K562 (cell line): ENCODE results near the gene PCSK2. TPM values are rescaled to one million over a fixed set of nuclear protein-coding genes. Genes with fewer than 3 reads are reported as not detected.
A peak's percentile ranks its signal among the peaks of the same experiment; 100 is the strongest.

Experiments used
- ATAC-seq: fragments of 200-7000 bp; cut with Tn5 transposase; 3 replicates; pipeline ENCODE4 v1.9.1; 2020; ENCODE audit warnings: moderate library complexity
- BruUV-seq: library from RNA; stranded (reverse); fragments of 400-500 nt; replicated peaks from 2 replicates; lab custom pipeline; 2021; lab: Mats Ljungman, UMichigan
- CTCF ChIA-PET: fragments of 300-600 bp; formaldehyde crosslinking; extraction: SDS; loops from one replicate; lab custom pipeline; 2021; ENCODE audit warnings: low intra/inter-chr PET ratio; lab: Yijun Ruan, JAX
- POLR2A ChIA-PET: fragments of 300-600, 350-650 bp; sonication (Branson Sonifier 250); formaldehyde crosslinking; extraction: SDS; loops from one replicate; lab custom pipeline; 2021; ENCODE audit warnings: antibody characterized with exemption, inconsistent platforms; lab: Yijun Ruan, JAX
- DNase-seq, 4 experiments: peaks; one replicate each; pipeline versions ENCODE4 v3.0.0 to v3.0.0-alpha.2; 2011 to 2018; ENCODE audit warnings: low spot score in 3 of 4, mixed read lengths in 3 of 4; ENCODE audit errors: extremely low read depth in 1 of 4
- FAIRE-seq: peaks from 2 replicates; lab custom pipeline; 2011; peaks lifted over from hg19 to GRCh38; lab: Jason Lieb, UNC
- H2AFZ ChIP-seq: 2 replicates; pipeline ENCODE4 v1.6.0; 2011; ENCODE audit warnings: low read depth, low read length, control low read depth, inconsistent platforms
- H3K27ac ChIP-seq: fragments of 200-600 bp; 3 replicates; pipeline ENCODE4 v1.8.0; 2011; ENCODE audit warnings: low read depth, mild to moderate bottlenecking, control low read depth, inconsistent platforms, low read length, moderate library complexity, mixed read lengths; ENCODE audit errors: extremely low read depth
- H3K27me3 ChIP-seq, 2 experiments: fragments of 300-600 bp in 1 of 2; 2 replicates in 1 of 2; 3 replicates in 1 of 2; pipeline versions ENCODE4 v1.6.0 to v1.8.0; 2011; ENCODE audit warnings: inconsistent platforms in 2 of 2, low read length in 2 of 2, mild to moderate bottlenecking in 1 of 2, mixed read lengths in 1 of 2, moderate library complexity in 1 of 2; ENCODE audit not compliant: control insufficient read depth in 2 of 2, insufficient read depth in 2 of 2
- H3K36me3 ChIP-seq: fragments of 300-600 bp; 3 replicates; pipeline ENCODE4 v1.8.0; 2011; ENCODE audit warnings: mild to moderate bottlenecking, low read length, inconsistent platforms; ENCODE audit not compliant: control insufficient read depth, insufficient read depth
- H3K4me1 ChIP-seq, 2 experiments: fragments of 200-600 bp in 1 of 2; replicated peaks in 1 of 2; 2 replicates in 1 of 2; 3 replicates in 1 of 2; pipeline versions ENCODE4 v1.5.1 to v1.8.0; 2011; ENCODE audit warnings: inconsistent platforms in 2 of 2, low read length in 2 of 2, mild to moderate bottlenecking in 1 of 2, mixed read lengths in 1 of 2, moderate library complexity in 1 of 2; ENCODE audit not compliant: control insufficient read depth in 2 of 2, insufficient read depth in 2 of 2
- H3K4me2 ChIP-seq: 2 replicates; pipeline ENCODE4 v1.6.1; 2011; ENCODE audit warnings: low read length, control low read depth, inconsistent platforms, mixed read lengths; ENCODE audit not compliant: insufficient read depth
- H3K4me3 ChIP-seq: fragments of 200-600 bp; sonication (generic), shearing (Covaris generic); 2 replicates; pipeline ENCODE4 v1.5.1; 2016; ENCODE audit warnings: control low read depth, inconsistent platforms
- H3K79me2 ChIP-seq: fragments of 200-600 bp; 3 replicates; pipeline ENCODE4 v1.8.0; 2011; ENCODE audit warnings: low read length, inconsistent platforms; ENCODE audit not compliant: control insufficient read depth, insufficient read depth
- H3K9ac ChIP-seq, 2 experiments: 2 replicates each; pipeline versions ENCODE4 v1.6.0 to v1.6.1; 2011; ENCODE audit warnings: low read depth in 2 of 2, low read length in 2 of 2, control low read depth in 1 of 2, inconsistent platforms in 1 of 2, mild to moderate bottlenecking in 1 of 2, mixed read lengths in 1 of 2; ENCODE audit not compliant: insufficient read depth in 1 of 2
- H3K9me1 ChIP-seq: one replicate; pipeline ENCODE4 v1.6.0; 2011; ENCODE audit warnings: inconsistent platforms, mild to moderate bottlenecking, low read length, moderate library complexity; ENCODE audit not compliant: control insufficient read depth, insufficient read depth
- H3K9me3 ChIP-seq: replicated peaks from 2 replicates; pipeline ENCODE4 v1.5.1; 2011; ENCODE audit warnings: low read depth, low read length, inconsistent platforms; ENCODE audit not compliant: control insufficient read depth, insufficient read depth
- H4K20me1 ChIP-seq: replicated peaks from 2 replicates; pipeline ENCODE4 v1.6.1; 2011; ENCODE audit warnings: low read length, inconsistent platforms, mixed read lengths; ENCODE audit not compliant: control insufficient read depth, insufficient read depth
- ETV1 ChIP-seq: fragments of 450-650 bp; conservative IDR thresholded peaks from 2 replicates; pipeline ENCODE4 v1.6.1; 2016; ENCODE audit warnings: missing genetic modification characterization, control low read depth, low read depth, missing compliant biosample characterization
- GATAD2B ChIP-seq: fragments of 450-650 bp; IDR thresholded peaks from 2 replicates; pipeline ENCODE4 v1.6.1; 2017; ENCODE audit warnings: mild to moderate bottlenecking, borderline replicate concordance
- RAD21 ChIP-seq, 2 experiments: fragments of 250-450 bp in 1 of 2; fragments of 450-650 bp in 1 of 2; sonication (Bioruptor Pico) in 1 of 2; formaldehyde crosslinking in 1 of 2; IDR thresholded peaks in 1 of 2; conservative IDR thresholded peaks in 1 of 2; 2 replicates each; pipeline versions ENCODE4 v1.4.0 to v1.8.0; 2020 to 2022; ENCODE audit warnings: mild to moderate bottlenecking in 2 of 2, moderate library complexity in 1 of 2
- SRSF9 ChIP-seq: fragments of 200-400 bp; formaldehyde crosslinking; IDR thresholded peaks from 2 replicates; pipeline ENCODE4 v1.6.1; 2017; ENCODE audit warnings: low read depth, low read length, borderline replicate concordance
- WGBS: fragments of 100-300 bp; shearing (Covaris generic); methylation state at CpG from one replicate; pipeline ENCODE4 v1.1.6; 2016; ENCODE audit warnings: low coverage, mixed read lengths; ENCODE audit not compliant: insufficient coverage; ENCODE audit errors: missing lambda C conversion rate; 5-methylcytosine and 5-hydroxymethylcytosine counted together
- in situ Hi-C: fragments of 300-500 bp; cut with MboI; formaldehyde crosslinking; loops from 4 replicates; pipeline ENCODE4 v1.15.0; 2018; ENCODE audit warnings: inconsistent platforms, mixed read lengths
- intact Hi-C: fragments of 100-400 bp; cut with micrococcal nuclease; formaldehyde crosslinking; loops from 2 replicates; pipeline ENCODE4 v1.14.2; 2022
- polyA plus RNA-seq, 8 experiments: library from polyadenylated mRNA; depleted of rRNA in 4 of 8; stranded (reverse) in 5 of 8; unstranded in 3 of 8; fragments of >200 nt; fragmentation: Nextera tagmentation in 2 of 8; fragmentation: Illumina TruSeq in 1 of 8; extraction: Ambion mirVana in 2 of 8; extraction: Trizol in 1 of 8; gene quantifications; 2 replicates each; pipeline versions ENCODE4 v1.2.1 to v1.2.3, GENCODE V29; 2011 to 2014; ENCODE audit warnings: inconsistent platforms in 1 of 8, missing spikeins in 1 of 8
- total RNA-seq, 7 experiments: library from RNA; depleted of rRNA in 6 of 7; stranded (reverse); fragments of >200 nt in 6 of 7; fragmentation: Illumina TruSeq in 2 of 7; extraction: Trizol in 2 of 7; gene quantifications; 2 replicates each; pipeline versions ENCODE4 v1.2.1 to v1.2.3, GENCODE V29; 2011 to 2021; ENCODE audit warnings: low replicate concordance in 1 of 7
- TF ChIP-seq, protein P1 (sequence below), 2 experiments: fragments of 450-650 bp; formaldehyde crosslinking in 1 of 2; IDR thresholded peaks; 2 replicates each; pipeline versions ENCODE4 v1.4.0 to v1.6.1; 2014 to 2020; ENCODE audit warnings: mild to moderate bottlenecking in 2 of 2, borderline replicate concordance in 1 of 2, low read depth in 1 of 2
- TF ChIP-seq, protein P2 (sequence below): fragments of 450-650 bp; formaldehyde crosslinking; IDR thresholded peaks from 2 replicates; pipeline ENCODE4 v1.4.0; 2020; ENCODE audit warnings: mild to moderate bottlenecking, moderate library complexity
- TF ChIP-seq, protein P3 (sequence below), 3 experiments: IDR thresholded peaks in 2 of 3; conservative IDR thresholded peaks in 1 of 3; 2 replicates each; pipeline ENCODE4 v1.5.1; 2011 to 2012; ENCODE audit warnings: low read length in 3 of 3, mild to moderate bottlenecking in 3 of 3, control low read depth in 2 of 3, improper control_type of control experiment in 1 of 3, inconsistent platforms in 1 of 3, low read depth in 1 of 3, mixed read lengths in 1 of 3, moderate library complexity in 1 of 3; ENCODE audit not compliant: insufficient read depth in 2 of 3

PCSK2 gene
- total and polyA plus RNA-seq, 9 of the 15 experiments (the other 6 are each of a cell fraction or from before 2014, with no cell fraction given): 0.04 to 0.07 (median 0.05) TPM; not detected in 6

DNA sequence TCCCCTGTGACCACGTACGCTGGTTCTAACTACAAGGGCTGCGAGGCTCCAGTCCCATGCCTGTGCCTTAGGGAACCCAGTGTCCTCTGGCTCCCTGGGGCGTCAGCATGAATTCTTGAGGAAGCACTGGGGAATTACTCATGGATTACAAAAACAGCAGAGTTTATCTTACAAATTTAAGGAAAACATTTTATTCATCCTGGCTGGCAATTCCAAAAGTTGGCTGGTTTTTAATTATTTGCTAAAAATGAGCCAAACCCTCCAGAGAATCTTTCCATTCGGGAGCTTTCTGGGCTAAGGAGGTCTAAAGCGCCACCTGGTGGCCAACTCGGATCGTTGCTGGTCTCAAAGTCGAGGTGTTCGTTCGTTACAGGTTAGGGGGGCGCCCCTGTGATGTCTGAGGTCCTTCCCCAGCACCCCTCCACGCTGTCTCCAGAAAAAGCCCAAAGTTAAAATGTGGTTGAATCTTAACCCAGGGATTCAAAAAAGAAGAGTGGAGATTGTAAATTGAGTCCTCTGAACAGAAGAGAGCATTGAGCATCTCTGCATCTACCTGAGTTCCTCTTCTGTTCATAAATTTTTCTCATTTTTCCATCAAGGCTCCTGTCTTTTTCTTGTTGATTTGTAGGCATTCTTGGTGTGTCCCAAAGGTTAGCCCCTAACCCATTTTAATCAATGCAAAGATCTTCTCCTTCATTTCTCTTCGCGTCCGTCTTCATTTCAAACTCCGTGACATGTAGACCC lies 205.0 kb downstream of the PCSK2 start:
- Histone ChIP-seq H3K9me1 (no peaks in the 10 kb centered on the region), H3K4me3 (no peak overlapping the region), H3K27ac (no peak overlapping the region), H2AFZ (no peak overlapping the region), H3K9me3 (no peaks in the 10 kb centered on the region), H3K4me2 (no peak overlapping the region), H3K79me2 (no peaks in the 10 kb centered on the region), H3K27me3 (peaks cover 0 to 8% of the 10 kb centered on the region in 2 experiments; a peak in 1 of 5 replicates), H3K36me3 (no peaks in the 10 kb centered on the region), H3K4me1 (peaks cover 0 to 4% of the 10 kb centered on the region in 2 experiments; a peak in 1 of 5 replicates), H4K20me1 (no peaks in the 10 kb centered on the region), H3K9ac (no peak overlapping the region)
- peak; percentile 74 for ATAC-seq
- WGBS: 28% methylated on average over 14 of the region's 17 CpGs
- DNase-seq: peak; percentile 49 to 65 (median 63)
- intact Hi-C loops: loop anchor here (2.0 to 10.0 kb wide), 2 partner anchors 207 to 629 kb away; partner anchors contain the start of gene PCSK2
- in situ Hi-C loops: no loop called here
- BruUV-seq: no TSS peak
- FAIRE-seq: peak; percentile 82
- ChIA-PET CTCF (interaction anchor here (2.9 kb wide), 1 partner anchor 627 kb away, joined by 13 read pairs; no protein-coding TSS in a partner anchor), POLR2A (no interaction called here)
- TF ChIP-seq GATAD2B (no peak), ETV1 (tag) (no peak), SRSF9 (no peak), RAD21 (CRISPR knock-in tag; conservative IDR thresholded peaks at IDR 0.05 in 1 of 2, IDR thresholded peaks at IDR 0.05 in 1 of 2) (peak; percentile 38 to 65)
- TF ChIP-seq, protein P1, sequence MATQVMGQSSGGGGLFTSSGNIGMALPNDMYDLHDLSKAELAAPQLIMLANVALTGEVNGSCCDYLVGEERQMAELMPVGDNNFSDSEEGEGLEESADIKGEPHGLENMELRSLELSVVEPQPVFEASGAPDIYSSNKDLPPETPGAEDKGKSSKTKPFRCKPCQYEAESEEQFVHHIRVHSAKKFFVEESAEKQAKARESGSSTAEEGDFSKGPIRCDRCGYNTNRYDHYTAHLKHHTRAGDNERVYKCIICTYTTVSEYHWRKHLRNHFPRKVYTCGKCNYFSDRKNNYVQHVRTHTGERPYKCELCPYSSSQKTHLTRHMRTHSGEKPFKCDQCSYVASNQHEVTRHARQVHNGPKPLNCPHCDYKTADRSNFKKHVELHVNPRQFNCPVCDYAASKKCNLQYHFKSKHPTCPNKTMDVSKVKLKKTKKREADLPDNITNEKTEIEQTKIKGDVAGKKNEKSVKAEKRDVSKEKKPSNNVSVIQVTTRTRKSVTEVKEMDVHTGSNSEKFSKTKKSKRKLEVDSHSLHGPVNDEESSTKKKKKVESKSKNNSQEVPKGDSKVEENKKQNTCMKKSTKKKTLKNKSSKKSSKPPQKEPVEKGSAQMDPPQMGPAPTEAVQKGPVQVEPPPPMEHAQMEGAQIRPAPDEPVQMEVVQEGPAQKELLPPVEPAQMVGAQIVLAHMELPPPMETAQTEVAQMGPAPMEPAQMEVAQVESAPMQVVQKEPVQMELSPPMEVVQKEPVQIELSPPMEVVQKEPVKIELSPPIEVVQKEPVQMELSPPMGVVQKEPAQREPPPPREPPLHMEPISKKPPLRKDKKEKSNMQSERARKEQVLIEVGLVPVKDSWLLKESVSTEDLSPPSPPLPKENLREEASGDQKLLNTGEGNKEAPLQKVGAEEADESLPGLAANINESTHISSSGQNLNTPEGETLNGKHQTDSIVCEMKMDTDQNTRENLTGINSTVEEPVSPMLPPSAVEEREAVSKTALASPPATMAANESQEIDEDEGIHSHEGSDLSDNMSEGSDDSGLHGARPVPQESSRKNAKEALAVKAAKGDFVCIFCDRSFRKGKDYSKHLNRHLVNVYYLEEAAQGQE (IDR thresholded peaks at IDR 0.05; ENCODE audit: borderline replicate concordance): peak; percentile 29; the same call in 1 of the 2 replicates
- TF ChIP-seq, protein P1 (CRISPR knock-in tag; IDR thresholded peaks at IDR 0.05; ENCODE audit: low read depth): no peak
- TF ChIP-seq, protein P2, sequence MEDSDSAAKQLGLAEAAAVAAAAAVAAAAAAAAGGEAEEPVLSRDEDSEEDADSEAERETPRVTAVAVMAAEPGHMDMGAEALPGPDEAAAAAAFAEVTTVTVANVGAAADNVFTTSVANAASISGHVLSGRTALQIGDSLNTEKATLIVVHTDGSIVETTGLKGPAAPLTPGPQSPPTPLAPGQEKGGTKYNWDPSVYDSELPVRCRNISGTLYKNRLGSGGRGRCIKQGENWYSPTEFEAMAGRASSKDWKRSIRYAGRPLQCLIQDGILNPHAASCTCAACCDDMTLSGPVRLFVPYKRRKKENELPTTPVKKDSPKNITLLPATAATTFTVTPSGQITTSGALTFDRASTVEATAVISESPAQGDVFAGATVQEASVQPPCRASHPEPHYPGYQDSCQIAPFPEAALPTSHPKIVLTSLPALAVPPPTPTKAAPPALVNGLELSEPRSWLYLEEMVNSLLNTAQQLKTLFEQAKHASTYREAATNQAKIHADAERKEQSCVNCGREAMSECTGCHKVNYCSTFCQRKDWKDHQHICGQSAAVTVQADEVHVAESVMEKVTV (CRISPR knock-in tag): 0 out of 2 replicates have a peak, but pooled peaks have one; percentile 36
- TF ChIP-seq, protein P3, sequence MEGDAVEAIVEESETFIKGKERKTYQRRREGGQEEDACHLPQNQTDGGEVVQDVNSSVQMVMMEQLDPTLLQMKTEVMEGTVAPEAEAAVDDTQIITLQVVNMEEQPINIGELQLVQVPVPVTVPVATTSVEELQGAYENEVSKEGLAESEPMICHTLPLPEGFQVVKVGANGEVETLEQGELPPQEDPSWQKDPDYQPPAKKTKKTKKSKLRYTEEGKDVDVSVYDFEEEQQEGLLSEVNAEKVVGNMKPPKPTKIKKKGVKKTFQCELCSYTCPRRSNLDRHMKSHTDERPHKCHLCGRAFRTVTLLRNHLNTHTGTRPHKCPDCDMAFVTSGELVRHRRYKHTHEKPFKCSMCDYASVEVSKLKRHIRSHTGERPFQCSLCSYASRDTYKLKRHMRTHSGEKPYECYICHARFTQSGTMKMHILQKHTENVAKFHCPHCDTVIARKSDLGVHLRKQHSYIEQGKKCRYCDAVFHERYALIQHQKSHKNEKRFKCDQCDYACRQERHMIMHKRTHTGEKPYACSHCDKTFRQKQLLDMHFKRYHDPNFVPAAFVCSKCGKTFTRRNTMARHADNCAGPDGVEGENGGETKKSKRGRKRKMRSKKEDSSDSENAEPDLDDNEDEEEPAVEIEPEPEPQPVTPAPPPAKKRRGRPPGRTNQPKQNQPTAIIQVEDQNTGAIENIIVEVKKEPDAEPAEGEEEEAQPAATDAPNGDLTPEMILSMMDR (IDR thresholded peaks at IDR 0.05 in 2 of 3, conservative IDR thresholded peaks at IDR 0.05 in 1 of 3; ENCODE audit: insufficient read depth in 2 of 3, low read depth in 1 of 3, low read length in 3 of 3): peak; percentile 61 to 71 (median 64)
